Thyroid gland (tissue), 4 donors: ENCODE measurements around the gene HPDL.

ENCODE experiments used
- POLR2A ChIP-seq, 2 donors: fragments of 450-650 bp; IDR thresholded peaks; one replicate each; pipeline ENCODE4 v1.6.1; 2017; ENCODE audit warnings: antibody characterized with exemption in 2 of 2, mild to moderate bottlenecking in 2 of 2, moderate library complexity in 1 of 2
- TF ChIP-seq, protein P1 (sequence below), 6 experiments: fragments of 200-600 bp in 3 of 6; fragments of 450-650 bp in 3 of 6; sonication (generic) in 3 of 6; IDR thresholded peaks; one replicate each; pipeline ENCODE4 v1.5.1; 2016 to 2019; ENCODE audit warnings: antibody characterized with exemption in 6 of 6, mild to moderate bottlenecking in 2 of 6, inconsistent platforms in 1 of 6, moderate library complexity in 1 of 6

- TF ChIP-seq, protein P1, sequence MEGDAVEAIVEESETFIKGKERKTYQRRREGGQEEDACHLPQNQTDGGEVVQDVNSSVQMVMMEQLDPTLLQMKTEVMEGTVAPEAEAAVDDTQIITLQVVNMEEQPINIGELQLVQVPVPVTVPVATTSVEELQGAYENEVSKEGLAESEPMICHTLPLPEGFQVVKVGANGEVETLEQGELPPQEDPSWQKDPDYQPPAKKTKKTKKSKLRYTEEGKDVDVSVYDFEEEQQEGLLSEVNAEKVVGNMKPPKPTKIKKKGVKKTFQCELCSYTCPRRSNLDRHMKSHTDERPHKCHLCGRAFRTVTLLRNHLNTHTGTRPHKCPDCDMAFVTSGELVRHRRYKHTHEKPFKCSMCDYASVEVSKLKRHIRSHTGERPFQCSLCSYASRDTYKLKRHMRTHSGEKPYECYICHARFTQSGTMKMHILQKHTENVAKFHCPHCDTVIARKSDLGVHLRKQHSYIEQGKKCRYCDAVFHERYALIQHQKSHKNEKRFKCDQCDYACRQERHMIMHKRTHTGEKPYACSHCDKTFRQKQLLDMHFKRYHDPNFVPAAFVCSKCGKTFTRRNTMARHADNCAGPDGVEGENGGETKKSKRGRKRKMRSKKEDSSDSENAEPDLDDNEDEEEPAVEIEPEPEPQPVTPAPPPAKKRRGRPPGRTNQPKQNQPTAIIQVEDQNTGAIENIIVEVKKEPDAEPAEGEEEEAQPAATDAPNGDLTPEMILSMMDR (IDR thresholded peaks at IDR 0.05) = no peak
- no peak for TF ChIP-seq POLR2A (IDR thresholded peaks at IDR 0.05)
Observed at GRCh38 chr1:45322486-45323040, 4.1 kb upstream of the HPDL start.
